ENCODE measurements around the gene ADAMTS18.

The ADAMTS18 gene

DNA sequence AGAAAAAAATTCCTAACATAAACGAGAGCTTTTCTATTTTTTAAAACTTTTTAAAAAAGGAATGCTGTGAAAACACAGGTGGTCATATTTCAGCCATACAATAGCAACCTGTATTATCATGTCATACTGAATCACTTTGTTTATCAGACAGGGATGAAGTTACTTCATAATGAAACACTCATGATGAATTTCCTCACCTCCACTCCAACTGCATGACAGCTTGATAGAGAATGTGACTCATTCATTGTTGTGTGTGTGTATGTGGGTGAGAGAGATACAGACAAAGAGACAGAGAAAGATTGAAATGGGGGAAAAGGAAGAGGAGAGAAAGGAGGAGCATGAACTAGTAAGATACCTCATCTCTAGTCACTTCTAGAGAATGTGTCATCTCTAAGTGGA is 126.7 kb downstream of the ADAMTS18 start:
- no peak for DNase-seq (ENCODE audit: extremely low read depth, low read depth)
- TF ChIP-seq, protein P1, sequence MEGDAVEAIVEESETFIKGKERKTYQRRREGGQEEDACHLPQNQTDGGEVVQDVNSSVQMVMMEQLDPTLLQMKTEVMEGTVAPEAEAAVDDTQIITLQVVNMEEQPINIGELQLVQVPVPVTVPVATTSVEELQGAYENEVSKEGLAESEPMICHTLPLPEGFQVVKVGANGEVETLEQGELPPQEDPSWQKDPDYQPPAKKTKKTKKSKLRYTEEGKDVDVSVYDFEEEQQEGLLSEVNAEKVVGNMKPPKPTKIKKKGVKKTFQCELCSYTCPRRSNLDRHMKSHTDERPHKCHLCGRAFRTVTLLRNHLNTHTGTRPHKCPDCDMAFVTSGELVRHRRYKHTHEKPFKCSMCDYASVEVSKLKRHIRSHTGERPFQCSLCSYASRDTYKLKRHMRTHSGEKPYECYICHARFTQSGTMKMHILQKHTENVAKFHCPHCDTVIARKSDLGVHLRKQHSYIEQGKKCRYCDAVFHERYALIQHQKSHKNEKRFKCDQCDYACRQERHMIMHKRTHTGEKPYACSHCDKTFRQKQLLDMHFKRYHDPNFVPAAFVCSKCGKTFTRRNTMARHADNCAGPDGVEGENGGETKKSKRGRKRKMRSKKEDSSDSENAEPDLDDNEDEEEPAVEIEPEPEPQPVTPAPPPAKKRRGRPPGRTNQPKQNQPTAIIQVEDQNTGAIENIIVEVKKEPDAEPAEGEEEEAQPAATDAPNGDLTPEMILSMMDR (IDR thresholded peaks at IDR 0.05; ENCODE audit: low read depth, low read length, missing control alignments): no peak
- no peak overlapping the region for H3K4me3 ChIP-seq (replicated peaks; ENCODE audit: low read depth, low read length)

DNA sequence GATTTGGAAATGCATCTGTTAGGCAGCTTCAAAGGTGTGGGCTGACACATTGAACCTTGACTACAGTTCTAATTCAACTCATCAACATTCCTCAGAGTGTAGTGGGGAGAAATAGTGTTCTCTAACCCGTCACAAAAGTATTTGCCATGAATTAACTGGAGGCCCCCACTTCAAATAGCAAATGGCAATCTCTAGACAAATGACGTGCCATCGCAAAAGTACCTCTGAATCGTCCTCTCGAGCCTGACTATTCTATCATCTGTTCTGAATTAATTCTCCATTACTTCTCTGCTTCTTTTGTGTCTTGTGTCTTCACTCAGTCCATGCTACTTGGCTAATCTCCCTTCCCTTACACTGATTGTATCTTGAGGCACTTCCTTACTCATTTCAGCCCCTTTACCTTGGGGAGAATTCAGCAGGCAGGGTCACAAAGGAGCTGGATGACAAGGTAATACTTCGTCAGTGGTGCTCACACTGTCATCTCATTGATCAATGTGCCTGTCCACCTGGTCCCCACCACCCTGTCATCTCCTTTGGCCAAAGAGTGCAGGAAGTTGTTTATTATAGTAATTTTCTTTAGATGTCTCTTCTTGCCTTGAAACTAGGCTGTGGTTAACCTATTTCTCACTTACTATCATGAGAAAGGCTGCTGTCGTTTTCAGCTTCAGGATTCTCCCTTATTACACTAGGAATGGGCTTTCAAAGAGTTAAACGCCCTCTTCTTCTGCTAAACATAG is 127.2 kb downstream of the ADAMTS18 start:
- TF ChIP-seq, protein P1 (IDR thresholded peaks at IDR 0.05; ENCODE audit: low read depth, low read length, missing control alignments): no peak
- DNase-seq (ENCODE audit: extremely low read depth, low read depth): no peak

DNA sequence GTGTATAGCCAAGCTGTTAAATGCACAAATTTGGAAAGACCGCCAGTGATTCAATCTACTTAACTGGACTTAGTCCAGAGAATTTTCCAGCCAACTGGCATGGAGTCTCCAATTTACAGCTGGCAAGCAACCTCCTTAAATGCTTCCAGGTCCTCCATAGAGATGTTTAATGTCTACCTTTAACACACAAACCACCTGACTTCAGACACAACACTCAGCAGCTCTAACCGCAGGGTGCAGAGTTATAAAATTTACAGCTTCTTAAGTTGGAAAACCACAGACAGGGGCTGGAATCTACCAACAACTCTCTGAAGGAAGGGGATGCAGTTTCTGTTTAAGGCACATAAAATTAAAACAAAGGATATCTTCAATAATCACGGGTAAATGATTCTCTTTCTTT is 128.8 kb downstream of the ADAMTS18 start:
- no peak for DNase-seq (ENCODE audit: extremely low read depth, low read depth)
- TF ChIP-seq, protein P1 (IDR thresholded peaks at IDR 0.05; ENCODE audit: low read depth, low read length, missing control alignments): no peak
- no peak overlapping the region for H3K4me3 ChIP-seq (replicated peaks; ENCODE audit: low read depth, low read length)

More for the DNA sequence above, 127.2 kb downstream of the ADAMTS18 start:
- H3K4me3 ChIP-seq (replicated peaks; ENCODE audit: low read depth, low read length): no peak overlapping the region

DNA sequence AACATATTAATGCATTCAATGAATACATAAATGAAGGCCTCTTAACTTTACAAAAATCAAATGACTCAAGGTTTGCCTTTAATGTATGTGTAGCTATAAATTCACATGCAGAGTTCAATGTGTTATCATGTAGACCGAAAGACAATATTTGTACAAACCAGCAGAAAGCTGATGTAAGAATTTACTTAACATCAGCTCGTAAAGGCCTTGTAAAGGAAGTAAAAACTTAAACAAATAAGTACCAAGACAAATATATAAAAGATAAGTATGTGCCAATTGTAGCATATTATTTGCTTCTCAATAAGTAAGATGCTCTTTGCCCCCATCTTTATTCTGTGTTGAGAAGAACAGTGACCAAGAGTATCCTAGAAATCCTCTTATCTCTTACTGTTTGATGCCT is 130.0 kb downstream of the ADAMTS18 start:
- no peak for DNase-seq (ENCODE audit: extremely low read depth, low read depth)
- no peak overlapping the region for H3K4me3 ChIP-seq (replicated peaks; ENCODE audit: low read depth, low read length)
- TF ChIP-seq, protein P1 (IDR thresholded peaks at IDR 0.05; ENCODE audit: low read depth, low read length, missing control alignments): no peak

DNA sequence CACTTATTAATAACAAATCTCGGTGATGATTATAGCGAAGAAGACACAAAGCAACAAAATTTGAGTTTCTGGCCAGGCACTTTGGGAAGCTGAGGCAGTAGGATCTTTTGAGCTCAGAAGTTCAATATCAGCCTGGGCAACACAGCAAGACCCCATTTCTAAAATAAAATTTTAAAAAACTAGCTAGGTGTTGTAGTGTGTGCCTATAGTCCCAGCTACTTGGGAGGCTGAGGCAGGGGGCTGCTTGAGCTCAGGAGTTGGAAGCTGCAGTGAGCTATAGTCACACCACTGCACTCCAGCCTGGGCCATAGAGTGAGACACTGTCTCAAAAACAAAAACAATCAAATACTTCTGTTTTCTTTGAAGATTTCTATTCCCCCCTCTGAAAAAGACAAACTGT is 130.7 kb downstream of the ADAMTS18 start:
- TF ChIP-seq, protein P1 (IDR thresholded peaks at IDR 0.05; ENCODE audit: low read depth, low read length, missing control alignments): no peak
- DNase-seq (ENCODE audit: extremely low read depth, low read depth): no peak
- no peak overlapping the region for H3K4me3 ChIP-seq (replicated peaks; ENCODE audit: low read depth, low read length)

DNA sequence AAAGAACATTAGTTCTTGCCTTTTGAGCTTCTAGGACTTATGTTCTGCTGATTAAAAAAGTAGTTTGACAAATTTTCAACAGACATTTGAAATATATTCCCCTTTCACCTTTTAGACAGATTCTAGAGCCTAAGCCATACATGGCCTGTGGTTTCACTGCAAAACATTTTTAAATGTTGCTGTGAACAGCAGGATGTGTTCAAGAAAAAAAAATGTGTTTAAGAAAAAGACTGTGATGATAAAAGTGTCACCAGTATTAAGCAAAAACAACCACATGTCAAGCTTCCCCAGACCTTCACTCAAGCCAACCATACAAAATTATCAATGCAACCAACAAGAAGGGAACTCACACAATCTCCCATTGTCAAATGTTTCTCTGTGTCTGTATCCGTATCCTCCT is 132.2 kb downstream of the ADAMTS18 start:
- no peak overlapping the region for H3K4me3 ChIP-seq (replicated peaks; ENCODE audit: low read depth, low read length)
- TF ChIP-seq, protein P1 (IDR thresholded peaks at IDR 0.05; ENCODE audit: low read depth, low read length, missing control alignments): no peak
- no peak for DNase-seq (ENCODE audit: extremely low read depth, low read depth)

DNA sequence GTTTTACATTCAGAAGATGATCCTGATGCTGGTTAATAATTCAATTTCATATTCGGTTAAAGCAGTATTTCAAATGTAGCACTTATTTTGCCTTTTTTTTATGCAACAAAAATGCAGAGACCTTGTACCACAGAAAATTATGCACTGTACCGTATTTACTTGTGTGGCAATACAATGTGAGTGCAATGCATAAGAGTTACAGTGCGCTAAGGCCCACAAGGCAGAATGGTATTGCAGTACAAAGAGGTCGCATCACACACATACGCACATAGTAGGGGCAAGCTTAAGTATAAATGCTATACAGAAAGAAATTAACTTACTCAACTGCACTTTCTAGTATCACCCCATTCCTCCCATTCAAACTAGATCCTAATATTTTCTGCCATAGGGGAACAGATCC is 132.6 kb downstream of the ADAMTS18 start:
- no peak overlapping the region for H3K4me3 ChIP-seq (replicated peaks; ENCODE audit: low read depth, low read length)
- TF ChIP-seq, protein P1 (IDR thresholded peaks at IDR 0.05; ENCODE audit: low read depth, low read length, missing control alignments): no peak

More for the DNA sequence above, 132.6 kb downstream of the ADAMTS18 start:
- no peak for DNase-seq (ENCODE audit: extremely low read depth, low read depth)
